Esophagus muscularis mucosa (tissue), 4 donors: ENCODE measurements around the gene TTYH3.

ENCODE experiments used
- EP300 ChIP-seq: sonication (generic); formaldehyde crosslinking; IDR thresholded peaks from one replicate; pipeline ENCODE4 v1.6.1; 2017; ENCODE audit warnings: antibody characterized with exemption
- POLR2A ChIP-seq: fragments of 450-650 bp; IDR thresholded peaks from one replicate; pipeline ENCODE4 v1.6.1; 2017; ENCODE audit warnings: antibody characterized with exemption, moderate library complexity, mild to moderate bottlenecking, low read depth
- POLR2AphosphoS5 ChIP-seq, 2 donors: sonication (generic); formaldehyde crosslinking; IDR thresholded peaks; one replicate each; pipeline ENCODE4 v1.6.1; 2017; ENCODE audit warnings: antibody characterized with exemption in 2 of 2
- TF ChIP-seq, protein P1 (sequence below), 3 experiments: fragments of 200-600 bp in 2 of 3; fragments of 450-650 bp in 1 of 3; sonication (generic) in 2 of 3; IDR thresholded peaks; one replicate each; pipeline ENCODE4 v1.5.1; 2017 to 2019; ENCODE audit warnings: antibody characterized with exemption in 3 of 3, mild to moderate bottlenecking in 2 of 3, moderate library complexity in 1 of 3

DNA sequence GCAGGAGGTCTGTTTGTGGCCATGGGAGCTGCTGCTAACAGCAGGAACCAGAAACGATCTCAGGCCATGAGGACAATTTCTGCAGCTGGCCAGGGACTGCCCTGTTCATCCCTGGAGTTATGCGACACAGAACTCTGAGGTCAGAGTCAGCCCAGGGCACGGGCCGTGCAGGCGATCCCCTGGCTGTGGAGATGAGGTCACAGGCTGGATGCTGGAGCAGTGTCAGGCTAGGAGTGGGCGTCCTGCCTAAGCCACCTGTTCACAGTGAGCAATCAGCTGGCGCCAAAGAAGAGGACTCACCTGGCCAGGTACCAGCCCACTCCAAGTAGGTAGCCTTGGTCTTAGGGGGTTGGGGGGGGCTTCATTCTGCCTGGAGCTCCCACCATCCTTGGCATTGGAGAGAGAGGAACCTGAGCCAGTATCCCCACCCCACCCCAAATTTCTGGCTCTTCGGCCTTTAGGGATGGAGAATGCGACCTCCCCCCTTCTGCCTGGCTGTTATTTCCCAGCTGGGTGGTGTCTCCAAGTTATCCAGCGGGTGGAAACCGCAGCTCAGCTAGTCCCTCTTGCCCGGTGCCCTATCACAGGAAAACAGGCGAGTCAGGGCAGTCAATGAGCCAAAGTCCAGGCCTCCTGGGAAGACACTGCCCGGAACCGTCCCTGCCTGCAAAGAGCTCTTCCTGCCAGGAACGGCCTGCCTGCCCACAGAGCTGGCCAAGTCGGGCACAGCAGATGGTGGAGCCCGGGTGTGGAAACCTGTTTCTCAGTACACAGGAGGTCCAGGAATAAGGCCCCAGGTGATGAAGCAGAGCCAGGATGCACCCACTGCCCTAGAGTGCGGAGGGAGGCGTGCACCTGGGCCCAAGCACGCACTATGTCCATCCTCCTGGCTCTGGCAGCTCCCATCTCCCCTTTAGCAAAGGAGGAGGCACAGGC, 1.8 kb upstream of the TTYH3 start:
- TF ChIP-seq, protein P1, sequence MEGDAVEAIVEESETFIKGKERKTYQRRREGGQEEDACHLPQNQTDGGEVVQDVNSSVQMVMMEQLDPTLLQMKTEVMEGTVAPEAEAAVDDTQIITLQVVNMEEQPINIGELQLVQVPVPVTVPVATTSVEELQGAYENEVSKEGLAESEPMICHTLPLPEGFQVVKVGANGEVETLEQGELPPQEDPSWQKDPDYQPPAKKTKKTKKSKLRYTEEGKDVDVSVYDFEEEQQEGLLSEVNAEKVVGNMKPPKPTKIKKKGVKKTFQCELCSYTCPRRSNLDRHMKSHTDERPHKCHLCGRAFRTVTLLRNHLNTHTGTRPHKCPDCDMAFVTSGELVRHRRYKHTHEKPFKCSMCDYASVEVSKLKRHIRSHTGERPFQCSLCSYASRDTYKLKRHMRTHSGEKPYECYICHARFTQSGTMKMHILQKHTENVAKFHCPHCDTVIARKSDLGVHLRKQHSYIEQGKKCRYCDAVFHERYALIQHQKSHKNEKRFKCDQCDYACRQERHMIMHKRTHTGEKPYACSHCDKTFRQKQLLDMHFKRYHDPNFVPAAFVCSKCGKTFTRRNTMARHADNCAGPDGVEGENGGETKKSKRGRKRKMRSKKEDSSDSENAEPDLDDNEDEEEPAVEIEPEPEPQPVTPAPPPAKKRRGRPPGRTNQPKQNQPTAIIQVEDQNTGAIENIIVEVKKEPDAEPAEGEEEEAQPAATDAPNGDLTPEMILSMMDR (IDR thresholded peaks at IDR 0.05), result no peak
- TF ChIP-seq EP300 (no peak), POLR2A (no peak), POLR2AphosphoS5 (IDR thresholded peaks at IDR 0.05) (peak in 1 of 2 donors; percentile 7)
